ENCODE measurements around the gene NBEA.

NBEA gene

DNA sequence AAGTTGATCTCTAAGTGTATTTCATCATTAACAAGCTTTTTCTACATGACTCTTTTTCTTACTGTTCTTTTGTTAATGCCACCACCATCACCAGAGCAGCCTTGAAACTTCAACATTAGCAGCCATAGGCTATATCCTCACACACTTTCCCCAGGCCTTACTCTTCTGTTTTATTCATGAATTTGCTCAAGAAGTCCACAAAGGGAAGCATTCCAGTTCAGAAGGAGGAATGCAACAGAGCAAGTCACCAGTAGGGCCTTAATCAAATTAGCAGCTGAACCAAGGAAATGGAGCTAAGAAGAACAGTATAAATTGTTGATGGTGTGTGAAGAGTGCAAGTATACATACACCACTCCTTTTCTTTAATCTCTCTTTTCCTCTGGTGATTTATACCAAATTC, 223.1 kb downstream of the NBEA start:
- no peak for DNase-seq (ENCODE audit: low spot score)

DNA sequence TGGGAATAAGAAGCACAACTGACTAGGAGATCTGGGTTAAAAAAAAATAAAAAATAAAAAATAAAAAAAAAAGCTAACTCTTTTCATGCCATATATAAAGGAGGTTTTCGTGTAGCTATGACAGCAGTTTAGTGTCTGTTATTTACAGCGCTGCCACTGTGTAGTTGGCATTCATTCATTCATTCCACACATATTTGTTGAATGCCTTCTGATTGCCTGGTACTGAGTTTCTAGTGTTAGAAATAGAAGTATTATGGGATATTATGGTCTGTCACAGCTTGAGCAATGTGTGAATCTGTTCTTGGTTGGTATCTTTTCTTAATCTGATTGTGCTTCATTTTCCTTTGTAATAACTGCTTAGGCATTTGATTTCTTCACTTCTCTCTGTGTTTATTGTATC, 237.4 kb downstream of the NBEA start:
- DNase-seq (ENCODE audit: low spot score), result no peak

DNA sequence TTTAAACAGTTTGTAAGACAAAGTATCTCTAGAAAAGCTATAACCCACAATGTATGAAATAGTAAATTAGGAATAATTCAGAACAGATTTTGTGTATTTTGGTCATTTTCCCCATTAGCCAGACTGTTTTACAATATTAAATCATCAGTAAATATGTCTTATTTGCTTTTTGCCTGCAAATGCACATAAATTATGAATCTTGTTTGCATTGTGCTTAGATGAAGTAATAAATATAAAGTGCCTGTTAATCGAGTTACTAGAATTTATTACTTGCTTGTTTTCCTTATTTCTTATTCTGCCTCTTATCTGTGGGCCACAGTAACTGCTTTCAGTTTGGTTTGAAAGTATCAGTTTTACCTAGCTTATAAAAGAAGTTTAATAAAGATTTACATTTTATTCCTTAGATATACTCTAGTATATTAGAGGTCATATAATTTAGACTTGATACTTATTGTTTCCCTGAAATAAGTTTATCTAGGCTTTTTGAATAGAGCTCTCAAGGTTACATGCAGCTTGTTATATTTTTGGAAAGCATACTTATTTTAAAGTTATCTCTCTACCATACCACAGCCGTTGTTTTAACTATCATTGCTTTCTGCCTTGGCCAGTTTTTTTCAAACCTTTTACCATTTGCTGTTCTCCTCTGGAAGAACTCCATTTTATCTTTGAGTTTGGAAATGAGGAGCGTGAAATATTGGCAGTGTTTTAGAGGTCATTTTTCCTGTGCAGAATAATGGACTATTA, 238.0 kb downstream of the NBEA start:
- DNase-seq (ENCODE audit: low spot score), result no peak

DNA sequence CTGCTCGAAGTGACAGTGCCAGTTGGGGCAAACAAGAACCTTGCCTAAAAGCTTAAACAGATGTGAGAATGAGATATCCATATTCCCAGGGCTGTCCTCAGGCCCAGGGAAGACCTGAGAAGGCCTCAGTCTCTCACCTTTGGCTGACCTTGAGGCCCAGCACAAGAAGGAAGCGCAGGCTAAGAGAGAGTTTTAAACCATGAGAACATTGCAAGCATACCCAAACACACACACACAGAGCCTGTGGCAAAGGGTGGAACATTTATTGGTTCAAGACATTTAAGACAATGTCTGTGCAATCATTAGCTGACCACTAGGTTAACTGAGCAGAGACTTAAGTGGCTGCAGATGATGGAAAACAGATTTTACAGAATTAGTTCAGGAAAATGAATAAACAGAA, 248.2 kb downstream of the NBEA start:
- DNase-seq (ENCODE audit: low spot score), result no peak

DNA sequence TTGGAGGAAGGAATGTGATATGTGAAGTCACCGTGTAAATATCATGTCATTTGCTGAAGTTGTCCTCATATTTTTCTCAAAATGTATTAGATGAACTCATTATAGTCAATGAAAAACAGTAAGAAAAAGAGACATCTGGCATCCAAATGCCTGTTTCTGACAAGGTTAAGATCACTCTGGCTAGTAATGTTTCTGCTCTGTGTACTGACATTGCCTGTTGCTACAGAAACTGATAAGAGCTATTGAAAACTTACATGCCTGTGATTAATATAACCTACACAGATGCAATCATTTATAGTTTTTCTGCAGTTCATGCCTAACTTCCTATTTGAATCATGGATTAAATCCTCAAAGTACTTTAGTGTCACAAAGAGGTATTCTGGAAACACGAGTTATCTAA, 249.8 kb downstream of the NBEA start:
- no peak for DNase-seq (ENCODE audit: low spot score)

DNA sequence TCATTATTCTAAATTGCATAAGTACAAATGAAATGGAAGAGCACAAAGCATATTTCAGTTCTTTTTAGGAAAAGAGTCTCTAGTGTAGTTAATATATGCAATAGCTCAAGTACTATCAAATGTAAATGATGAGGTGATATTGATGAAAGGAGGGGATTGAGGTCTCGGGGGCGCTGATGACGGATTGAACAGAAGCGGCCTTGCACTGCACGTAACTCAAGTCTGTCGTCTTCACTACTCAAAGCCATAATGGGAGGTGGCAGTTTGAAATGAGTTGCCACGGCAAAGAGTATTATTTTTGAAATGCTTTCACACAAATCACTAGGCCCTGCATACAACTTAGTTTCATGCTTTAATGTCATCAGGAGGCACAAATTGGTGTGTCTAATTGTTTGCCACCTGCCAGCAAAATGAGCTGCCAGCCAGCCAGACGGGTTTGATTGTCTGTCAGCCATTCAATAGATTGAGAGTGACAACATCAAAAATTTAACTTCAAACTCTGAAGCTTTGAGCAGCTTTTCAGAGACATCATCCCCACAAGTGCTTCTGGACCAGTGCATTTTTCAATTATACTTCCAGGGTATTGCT, 256.6 kb downstream of the NBEA start:
- no peak for DNase-seq (ENCODE audit: low spot score)

DNA sequence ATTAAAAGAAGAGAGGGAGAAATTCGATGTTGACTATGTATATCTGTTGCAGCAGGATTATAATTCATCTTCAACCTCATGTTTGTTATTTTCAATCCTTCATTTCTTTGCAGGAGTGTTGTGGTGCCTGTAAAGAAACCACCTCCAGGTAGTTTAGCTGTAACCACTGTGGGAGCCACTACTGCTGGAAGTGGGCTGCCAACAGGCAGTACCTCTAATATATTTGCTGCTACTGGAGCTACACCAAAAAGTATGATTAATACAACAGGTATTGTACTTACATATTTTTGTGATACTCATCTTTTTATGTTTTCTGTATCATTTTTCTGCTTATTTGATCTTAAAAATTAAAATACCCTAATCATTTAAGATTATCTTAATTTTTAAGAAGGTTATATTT, 266.5 kb downstream of the NBEA start:
- DNase-seq (ENCODE audit: low spot score), result no peak

DNA sequence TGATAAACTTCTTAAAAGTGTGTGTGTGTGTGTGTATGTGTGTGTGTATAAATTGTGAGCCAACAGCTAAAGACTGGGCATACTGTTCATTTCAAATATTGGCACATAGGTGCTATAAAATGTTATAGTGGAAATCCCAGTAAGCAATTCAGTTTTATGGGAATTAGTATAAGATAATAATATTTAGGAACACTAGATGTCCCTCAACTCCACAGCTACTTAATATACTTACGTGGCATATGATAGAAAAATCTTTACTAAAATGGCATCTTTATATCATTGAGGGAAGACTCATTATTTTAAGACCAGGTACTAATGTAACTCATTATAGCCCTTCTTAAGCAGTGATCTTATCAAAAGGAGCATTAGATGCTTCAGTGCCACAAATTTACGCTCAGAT, 268.2 kb downstream of the NBEA start:
- no peak for DNase-seq (ENCODE audit: low spot score)

DNA sequence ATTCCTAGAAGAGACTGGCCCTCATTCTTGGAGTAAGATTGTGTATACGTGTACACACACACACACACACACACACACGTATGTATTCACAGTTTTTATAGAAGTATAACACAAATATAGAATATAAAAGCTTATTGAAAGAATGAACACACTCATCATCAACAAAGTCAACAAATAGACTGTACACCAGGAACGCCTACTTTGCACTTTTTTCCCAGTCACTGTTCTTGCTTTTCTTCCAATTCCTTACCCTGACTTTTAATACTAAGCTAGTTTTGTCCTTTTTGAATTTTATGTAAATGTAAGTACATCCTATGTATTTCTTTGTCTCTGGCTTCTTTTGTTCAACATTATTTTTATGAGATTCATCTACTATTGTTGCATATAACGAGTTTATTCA, 269.9 kb downstream of the NBEA start:
- no peak for DNase-seq (ENCODE audit: low spot score)

DNA sequence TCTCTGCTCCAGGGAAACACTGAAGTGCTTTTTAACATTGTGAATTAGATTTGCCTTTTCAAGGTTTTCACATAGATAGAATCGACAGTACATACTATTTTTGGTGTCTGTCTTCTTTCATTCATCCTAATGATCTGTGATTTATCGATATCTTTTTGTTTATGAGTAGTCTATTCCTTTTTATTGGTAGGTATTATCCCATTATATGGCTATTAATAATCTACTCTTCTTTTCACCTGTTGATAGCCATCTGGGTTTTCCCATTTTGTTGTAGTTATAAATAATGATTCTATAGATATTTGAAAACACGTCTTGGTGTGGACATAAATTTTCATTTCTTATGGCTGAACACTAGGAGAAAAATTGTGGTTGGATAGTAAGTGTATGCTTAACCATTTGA, 271.8 kb downstream of the NBEA start:
- no peak for DNase-seq (ENCODE audit: low spot score)

DNA sequence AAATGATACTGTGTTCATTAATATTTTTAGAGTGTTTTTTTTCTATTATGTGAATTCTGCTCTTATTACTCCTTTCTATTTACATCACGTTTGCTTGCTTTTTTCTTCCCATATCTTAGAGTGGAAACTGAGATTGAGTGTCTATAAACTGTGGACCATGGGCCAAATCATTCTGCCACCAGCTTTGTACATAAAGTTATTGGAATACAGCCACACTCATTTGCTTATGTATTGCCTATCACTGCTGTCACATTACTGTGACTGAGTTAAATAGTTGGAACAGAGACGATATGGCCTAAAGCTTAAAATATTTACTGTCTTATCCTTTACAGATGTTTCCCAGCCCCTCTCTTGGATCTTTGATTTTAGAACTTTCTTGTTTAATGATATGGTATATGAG, 274.1 kb downstream of the NBEA start:
- no peak for DNase-seq (ENCODE audit: low spot score)

DNA sequence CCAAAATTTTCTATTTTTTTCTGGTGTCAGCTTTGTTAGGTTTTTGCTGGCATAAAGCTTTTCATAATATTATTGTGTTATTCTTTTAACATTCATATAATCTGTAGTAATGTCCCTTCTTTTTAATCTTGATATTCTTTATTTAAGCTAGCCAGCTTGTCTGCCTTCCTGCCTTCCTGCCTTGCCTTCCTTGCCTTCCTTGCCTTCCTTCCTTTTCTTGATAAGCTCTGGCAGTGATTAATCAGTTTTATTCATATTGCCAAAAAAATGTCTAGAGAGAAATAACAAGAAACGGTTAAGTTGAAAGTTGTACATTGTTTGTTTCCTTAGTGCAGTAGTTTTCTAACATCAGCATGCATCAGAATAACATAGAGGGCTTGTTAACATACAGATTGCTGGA, 277.0 kb downstream of the NBEA start:
- DNase-seq (ENCODE audit: low spot score), result no peak

DNA sequence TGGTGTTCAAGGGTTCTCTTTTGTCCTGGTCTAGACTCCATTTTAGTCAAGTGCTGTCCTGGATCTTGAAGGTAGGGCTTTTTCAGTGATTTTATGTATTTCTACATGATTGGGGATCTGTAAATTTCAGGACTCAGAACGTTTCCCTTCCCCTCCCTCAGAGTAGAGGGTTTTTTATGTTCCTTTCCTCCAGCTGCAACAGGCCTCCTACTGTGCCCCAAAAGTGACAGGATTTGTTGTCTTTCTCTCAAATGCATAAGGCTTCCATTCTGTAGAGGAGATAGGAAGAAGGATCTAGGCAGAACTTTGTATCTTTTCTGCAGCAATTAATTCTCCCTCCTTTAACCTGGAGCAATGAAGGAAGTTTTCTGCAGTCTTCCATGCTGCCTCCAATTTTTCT, 283.1 kb downstream of the NBEA start:
- DNase-seq (ENCODE audit: low spot score), result no peak

DNA sequence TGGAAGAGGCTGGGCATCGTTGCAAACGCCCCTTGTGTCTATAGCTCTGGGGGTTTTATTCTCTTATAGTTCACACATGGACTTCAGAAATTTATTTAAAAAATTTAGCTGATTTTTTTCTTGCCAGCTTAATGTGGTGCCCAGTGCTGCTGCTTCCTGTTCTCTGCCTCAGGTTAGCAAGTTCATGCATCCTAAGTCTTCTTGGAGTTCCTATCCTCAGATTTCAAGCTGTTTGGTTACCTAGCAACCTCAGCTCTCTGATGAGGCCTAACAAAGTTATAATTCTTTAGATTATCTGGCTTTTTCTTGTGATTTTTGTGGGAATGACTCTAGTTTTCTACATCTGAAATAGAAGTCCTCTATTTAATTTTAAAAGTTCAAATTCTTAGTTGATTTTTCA, 283.5 kb downstream of the NBEA start:
- no peak for DNase-seq (ENCODE audit: low spot score)

DNA sequence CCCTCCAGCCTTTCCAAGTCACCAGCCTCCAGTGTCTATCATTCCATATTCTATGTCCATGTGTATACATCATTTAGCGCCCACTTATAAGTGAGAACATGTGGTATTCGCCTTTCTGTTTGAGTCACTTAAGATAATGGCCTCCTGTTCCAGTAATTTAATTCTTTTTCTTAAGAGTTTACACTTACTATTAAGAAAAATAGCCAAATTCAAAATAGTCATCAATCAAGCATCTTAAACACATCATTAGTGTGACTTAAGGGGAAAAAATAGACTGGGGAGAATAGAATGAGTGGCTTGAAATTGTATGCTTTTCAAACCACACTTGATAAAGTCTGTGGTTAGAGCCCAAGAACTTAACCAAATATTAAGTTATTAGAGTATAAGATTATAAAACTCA, 286.5 kb downstream of the NBEA start:
- no peak for DNase-seq (ENCODE audit: low spot score)

DNA sequence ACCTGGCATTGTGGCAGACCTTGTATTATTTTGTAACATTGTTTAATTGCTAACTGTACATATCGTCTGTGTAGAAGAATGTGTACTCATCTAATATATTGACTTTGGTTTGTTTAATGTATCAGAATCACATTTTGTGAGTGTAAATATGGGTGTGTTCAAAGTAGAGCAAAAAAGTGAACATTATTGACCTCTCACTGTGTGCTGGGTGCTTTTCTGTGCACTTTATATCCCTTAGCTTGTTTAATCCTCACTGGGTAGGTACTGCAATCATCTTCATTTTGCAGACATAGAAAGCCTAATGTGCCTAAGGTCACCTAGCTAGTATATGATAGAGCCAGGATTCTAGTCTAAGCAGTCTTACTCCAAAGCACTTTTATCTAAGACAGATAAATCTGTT, 289.4 kb downstream of the NBEA start:
- no peak for DNase-seq (ENCODE audit: low spot score)

DNA sequence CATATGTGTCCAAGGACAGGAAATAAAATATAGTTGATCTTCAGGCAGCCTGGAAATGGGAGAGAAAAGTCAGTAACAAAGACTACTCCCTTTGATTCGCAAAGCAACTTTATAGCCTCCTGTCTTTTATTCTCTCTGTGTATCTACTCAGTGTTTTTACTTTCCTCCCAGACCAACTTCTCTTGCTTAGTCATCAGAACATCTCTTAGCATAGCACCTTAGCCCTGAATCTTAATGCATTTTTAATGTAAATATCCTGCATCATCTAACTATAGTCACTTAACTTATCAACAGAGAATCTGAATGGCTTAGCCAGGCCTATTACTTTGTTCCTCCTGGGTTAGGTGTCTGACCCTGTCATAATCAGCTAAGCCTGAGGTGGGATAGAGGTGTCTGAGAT, 296.2 kb downstream of the NBEA start:
- no peak for DNase-seq (ENCODE audit: low spot score)

DNA sequence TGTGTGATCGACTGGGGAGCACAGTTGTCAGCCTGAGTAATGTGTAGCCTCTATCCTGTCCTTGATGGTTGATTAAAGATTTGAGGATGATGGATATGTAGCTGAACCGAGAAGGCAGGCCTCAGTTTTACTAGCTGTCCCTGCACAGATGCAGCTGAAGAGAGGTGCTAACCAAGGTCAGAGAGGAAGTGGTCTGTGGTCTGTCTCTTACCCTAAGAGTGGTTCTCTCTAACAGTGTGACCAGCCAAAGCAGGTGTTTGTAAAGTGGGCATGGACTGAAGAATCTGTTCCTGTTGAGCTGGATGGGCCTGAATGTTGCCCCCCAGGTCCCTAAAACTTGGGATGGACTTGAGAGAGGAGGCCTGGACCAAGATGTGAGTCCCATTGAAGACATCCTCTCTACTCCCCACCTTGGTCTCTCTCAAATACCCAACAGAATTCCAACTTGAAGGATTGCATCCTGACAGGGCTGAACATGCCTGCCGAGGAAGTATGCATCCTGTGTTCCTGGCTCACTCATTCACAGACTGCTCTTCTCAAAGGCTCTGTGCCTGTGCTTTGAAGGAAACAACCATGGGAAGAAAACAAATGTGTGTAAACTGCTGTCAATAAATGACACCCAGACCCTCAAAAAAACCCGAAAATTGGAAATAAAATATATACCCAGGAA, 310.6 kb downstream of the NBEA start:
- DNase-seq (ENCODE audit: low spot score), result peak; percentile 0

DNA sequence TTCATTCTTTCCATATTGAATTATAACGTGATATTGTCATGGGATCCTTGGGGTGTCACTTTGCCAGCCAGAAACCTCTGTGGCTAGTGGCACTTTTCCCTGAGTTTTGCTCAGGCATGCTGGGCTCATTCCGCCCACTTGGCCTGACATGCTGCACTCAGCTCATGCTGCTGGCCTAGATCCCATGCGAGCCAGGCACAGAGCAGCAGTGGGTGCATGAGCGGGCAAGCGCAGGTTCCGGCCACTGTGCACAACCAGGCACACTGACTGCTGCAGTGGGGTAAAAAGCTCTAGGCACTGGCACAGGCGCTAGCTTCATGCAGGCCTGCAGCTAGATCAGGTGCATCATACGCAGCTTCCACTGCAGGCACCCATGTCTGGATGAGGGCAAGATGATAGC, 313.2 kb downstream of the NBEA start:
- no peak for DNase-seq (ENCODE audit: low spot score)

DNA sequence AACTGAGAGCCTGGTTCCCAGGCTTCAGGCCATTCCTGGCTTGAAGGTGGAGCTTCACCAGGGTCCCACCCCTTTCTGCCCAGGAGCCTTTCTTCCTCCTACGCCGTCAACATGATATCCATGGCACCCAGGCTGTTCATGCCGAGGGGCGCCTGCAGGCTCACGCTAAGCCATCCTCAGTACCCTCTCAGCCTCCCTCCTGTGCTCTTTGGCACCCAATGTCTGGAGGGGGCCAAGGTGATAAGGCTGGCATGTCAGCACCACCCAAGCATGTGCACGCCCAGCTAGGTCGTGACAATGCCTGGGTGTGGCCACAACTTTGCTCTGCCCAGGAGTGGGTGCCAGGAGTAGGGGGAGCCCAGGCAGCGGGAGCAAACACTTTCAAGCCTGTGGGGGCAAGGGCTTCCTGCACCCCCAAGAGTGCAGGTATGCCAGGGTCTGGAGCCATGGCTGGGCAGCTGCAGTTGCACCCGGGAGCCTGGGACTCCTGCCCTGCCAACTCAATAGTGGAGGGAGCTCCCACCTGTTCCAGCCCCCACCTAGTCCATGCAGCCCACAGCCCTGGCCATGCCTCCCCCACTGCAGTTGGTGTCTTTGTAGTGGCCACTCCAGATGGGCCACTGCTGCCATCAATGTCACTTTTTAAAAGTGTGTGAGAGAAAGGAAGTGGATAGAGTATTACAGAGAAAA, 314.5 kb downstream of the NBEA start:
- no peak for DNase-seq (ENCODE audit: low spot score)

DNA sequence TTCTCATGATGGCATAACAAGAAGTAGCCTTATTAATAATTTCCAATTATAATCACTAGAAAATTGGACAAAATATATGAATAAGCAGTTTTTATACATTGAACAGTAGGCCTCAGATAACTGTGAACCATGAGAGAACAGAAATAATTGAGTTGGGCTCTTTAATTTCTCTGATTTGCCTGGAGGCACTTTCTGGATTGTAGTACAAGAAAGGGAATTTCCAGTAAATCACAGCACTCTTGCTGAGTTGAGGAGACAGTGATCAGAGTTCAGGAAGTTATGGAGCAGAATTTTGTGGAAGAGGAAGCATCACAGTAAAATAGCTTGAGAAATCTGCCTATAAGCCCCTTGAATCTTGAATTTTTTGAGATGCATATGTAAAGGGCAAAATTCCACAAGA, 318.2 kb downstream of the NBEA start:
- DNase-seq (ENCODE audit: low spot score), result no peak

DNA sequence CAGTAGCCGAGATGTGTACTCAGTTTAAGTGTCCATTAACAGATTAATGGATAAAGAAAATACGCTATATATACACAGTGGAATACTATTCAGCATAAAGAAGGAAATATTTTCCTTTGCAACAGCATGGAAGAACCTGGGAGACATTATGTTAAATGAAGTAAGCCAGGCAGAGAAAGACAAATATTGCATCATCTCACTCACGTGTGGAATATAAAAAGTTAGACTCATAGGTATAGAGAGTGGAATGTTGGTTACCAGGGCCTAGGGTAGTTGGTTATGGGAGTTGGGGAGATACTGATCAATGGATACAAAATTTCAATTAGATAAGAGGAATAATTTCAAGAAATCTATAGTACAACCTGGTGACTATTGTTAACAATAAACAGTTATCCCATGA, 324.3 kb downstream of the NBEA start:
- no peak for DNase-seq (ENCODE audit: low spot score)

DNA sequence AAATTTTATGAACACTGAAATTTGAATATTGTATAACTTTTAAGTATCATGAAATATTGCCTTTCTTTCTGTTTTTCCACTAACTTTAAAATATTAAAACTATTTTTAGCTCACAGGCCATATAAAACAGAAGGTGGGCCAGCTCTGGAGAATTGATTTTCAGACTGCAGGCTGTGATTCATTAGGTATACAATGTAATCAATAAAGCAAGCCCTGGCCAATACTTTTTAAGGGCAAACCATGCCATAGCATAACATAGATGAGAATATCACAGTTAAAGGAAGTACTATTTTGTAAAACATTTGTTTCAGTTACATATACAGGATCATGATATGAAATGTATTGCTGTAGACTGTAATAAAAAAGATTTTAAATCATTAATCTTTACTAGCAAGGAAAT, 336.8 kb downstream of the NBEA start:
- DNase-seq (ENCODE audit: low spot score), result no peak
